ENCODE data around the gene CDH23. TPM values are rescaled to one million over a fixed set of nuclear protein-coding genes. Genes with fewer than 3 reads are reported as not detected.
A peak's percentile ranks its signal among the peaks of the same experiment; 100 is the strongest.

The CDH23 gene
- total and polyA plus RNA-seq, 9 of the 15 experiments (the other 6 are each of a cell fraction or from before 2014, with no cell fraction given): 0.18 to 1.2 (median 0.47) TPM

DNA sequence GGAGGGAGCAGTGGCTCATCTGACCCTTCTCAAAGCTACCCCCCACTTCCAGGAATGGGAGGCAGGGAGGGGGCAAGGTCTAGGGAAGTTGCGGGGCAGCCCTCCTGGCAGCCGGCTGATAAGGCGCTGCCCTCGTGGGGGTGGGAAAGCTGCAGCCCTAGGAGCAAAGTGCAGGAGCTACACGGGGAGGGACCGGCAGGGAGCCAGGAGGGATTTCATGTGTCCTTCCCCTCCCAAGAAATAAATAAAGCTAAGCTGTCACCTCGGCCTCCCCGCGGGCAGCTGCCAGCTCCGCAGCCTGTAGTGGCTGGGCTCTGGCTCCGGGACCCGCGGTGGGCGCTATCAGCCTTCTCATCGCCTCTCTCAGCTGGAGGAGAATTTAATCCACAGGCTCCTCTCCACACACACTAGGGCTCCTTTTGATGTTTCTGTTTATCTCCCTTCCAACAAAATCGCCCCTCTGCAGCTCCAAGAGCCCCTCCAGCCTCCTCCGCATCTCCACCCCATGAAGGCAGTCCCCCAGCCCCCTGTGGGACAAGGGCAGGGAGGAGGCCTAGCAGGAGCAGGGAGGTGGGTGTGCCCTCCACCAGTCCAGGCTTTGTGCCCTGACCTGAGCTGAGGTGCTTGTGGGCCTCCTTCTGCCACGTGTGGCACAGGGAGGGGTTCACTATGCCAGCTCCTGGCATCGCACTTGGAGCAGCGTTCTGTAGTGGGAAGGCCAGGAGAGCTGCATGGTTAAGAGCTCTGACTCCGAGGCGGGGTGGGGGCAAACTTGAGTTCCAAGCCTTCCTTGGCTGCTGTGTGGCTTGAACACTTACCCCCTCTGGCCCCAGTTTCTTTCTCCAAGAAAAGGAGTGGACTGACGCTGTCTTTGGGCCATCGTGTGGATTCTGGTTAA lies 242.4 kb downstream of the CDH23 start (continued):
- peak in 1 of 2 experiments; percentile 64; a peak in 1 of 4 replicates for TF ChIP-seq FOXA3 (CRISPR knock-in tag; conservative IDR thresholded peaks at IDR 0.05 in 1 of 2, IDR thresholded peaks at IDR 0.05 in 1 of 2)
- peak; percentile 94 for TF ChIP-seq SMARCA4 (IDR thresholded peaks at IDR 0.05)
- no peak for TF ChIP-seq ZNF780A (CRISPR knock-in tag; IDR thresholded peaks at IDR 0.05)
- TF ChIP-seq HDGF (IDR thresholded peaks at IDR 0.05): 0 out of 2 replicates have a peak, but pooled peaks have one; percentile 36
- TF ChIP-seq FOXJ3 (CRISPR knock-in tag; IDR thresholded peaks at IDR 0.05): no peak
- TF ChIP-seq MBD2 (IDR thresholded peaks at IDR 0.05; ENCODE audit: borderline replicate concordance, low read depth): peak; percentile 85
- no peak for TF ChIP-seq NR2C2 (CRISPR knock-in tag; IDR thresholded peaks at IDR 0.05)
- peak; percentile 90 for TF ChIP-seq NR2C2 (tag; IDR thresholded peaks at IDR 0.05)
- TF ChIP-seq, protein P1, sequence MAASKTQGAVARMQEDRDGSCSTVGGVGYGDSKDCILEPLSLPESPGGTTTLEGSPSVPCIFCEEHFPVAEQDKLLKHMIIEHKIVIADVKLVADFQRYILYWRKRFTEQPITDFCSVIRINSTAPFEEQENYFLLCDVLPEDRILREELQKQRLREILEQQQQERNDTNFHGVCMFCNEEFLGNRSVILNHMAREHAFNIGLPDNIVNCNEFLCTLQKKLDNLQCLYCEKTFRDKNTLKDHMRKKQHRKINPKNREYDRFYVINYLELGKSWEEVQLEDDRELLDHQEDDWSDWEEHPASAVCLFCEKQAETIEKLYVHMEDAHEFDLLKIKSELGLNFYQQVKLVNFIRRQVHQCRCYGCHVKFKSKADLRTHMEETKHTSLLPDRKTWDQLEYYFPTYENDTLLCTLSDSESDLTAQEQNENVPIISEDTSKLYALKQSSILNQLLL (CRISPR knock-in tag; IDR thresholded peaks at IDR 0.05; ENCODE audit: borderline replicate concordance): no peak
- TF ChIP-seq, protein P2, sequence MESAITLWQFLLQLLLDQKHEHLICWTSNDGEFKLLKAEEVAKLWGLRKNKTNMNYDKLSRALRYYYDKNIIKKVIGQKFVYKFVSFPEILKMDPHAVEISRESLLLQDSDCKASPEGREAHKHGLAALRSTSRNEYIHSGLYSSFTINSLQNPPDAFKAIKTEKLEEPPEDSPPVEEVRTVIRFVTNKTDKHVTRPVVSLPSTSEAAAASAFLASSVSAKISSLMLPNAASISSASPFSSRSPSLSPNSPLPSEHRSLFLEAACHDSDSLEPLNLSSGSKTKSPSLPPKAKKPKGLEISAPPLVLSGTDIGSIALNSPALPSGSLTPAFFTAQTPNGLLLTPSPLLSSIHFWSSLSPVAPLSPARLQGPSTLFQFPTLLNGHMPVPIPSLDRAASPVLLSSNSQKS (CRISPR knock-in tag; IDR thresholded peaks at IDR 0.05): no peak
- TF ChIP-seq KAT7 (CRISPR knock-in tag; IDR thresholded peaks at IDR 0.05; ENCODE audit: borderline replicate concordance): peak; percentile 92; the same call in 1 of the 2 replicates
- peak; percentile 78; the same call in 1 of the 2 replicates for TF ChIP-seq LCOR (CRISPR knock-in tag; IDR thresholded peaks at IDR 0.05)
- TF ChIP-seq SMC3 (conservative IDR thresholded peaks at IDR 0.05; ENCODE audit: insufficient read depth, low read depth, low read length): 0 out of 2 replicates have a peak, but pooled peaks have one; percentile 3
- TF ChIP-seq ARID1B (IDR thresholded peaks at IDR 0.05): peak; percentile 98
- TF ChIP-seq RBFOX2 (IDR thresholded peaks at IDR 0.05; ENCODE audit: low read depth, low read length): peak; percentile 79
- peak; percentile 98 for TF ChIP-seq CBFA2T3 (IDR thresholded peaks at IDR 0.05)
- no peak; the same call in 1 of the 2 replicates for TF ChIP-seq ZNF76 (CRISPR knock-in tag; IDR thresholded peaks at IDR 0.05; ENCODE audit: borderline replicate concordance)
- no peak for TF ChIP-seq XRCC4 (IDR thresholded peaks at IDR 0.05; ENCODE audit: extremely low read depth, insufficient read depth, insufficient read length)
- TF ChIP-seq FOSL1 (tag; conservative IDR thresholded peaks at IDR 0.05): no peak
- TF ChIP-seq RBM34 (IDR thresholded peaks at IDR 0.05; ENCODE audit: borderline replicate concordance, insufficient read depth, low read length): no peak
- TF ChIP-seq, protein P3, sequence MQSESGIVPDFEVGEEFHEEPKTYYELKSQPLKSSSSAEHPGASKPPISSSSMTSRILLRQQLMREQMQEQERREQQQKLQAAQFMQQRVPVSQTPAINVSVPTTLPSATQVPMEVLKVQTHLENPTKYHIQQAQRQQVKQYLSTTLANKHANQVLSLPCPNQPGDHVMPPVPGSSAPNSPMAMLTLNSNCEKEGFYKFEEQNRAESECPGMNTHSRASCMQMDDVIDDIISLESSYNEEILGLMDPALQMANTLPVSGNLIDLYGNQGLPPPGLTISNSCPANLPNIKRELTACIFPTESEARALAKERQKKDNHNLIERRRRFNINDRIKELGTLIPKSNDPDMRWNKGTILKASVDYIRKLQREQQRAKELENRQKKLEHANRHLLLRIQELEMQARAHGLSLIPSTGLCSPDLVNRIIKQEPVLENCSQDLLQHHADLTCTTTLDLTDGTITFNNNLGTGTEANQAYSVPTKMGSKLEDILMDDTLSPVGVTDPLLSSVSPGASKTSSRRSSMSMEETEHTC (IDR thresholded peaks at IDR 0.05): peak; percentile 68
- TF ChIP-seq ZNF384 (IDR thresholded peaks at IDR 0.05; ENCODE audit: low read depth, low read length): no peak
- peak; percentile 98 for TF ChIP-seq HMGN3 (IDR thresholded peaks at IDR 0.05; ENCODE audit: borderline replicate concordance, extremely low read depth, insufficient read length, low read depth, low read length)
- no peak for TF ChIP-seq ZNF695 (CRISPR knock-in tag; IDR thresholded peaks at IDR 0.05)
- peak; percentile 81 for TF ChIP-seq MYC (IDR thresholded peaks at IDR 0.05; ENCODE audit: low read depth, low read length)
- 0 out of 2 replicates have a peak, but pooled peaks have one; percentile 16 for TF ChIP-seq MYC (CRISPR knock-in tag; IDR thresholded peaks at IDR 0.05; ENCODE audit: borderline replicate concordance, low read depth)
